ENCODE measurements around the gene NTN4. TPM values are rescaled to one million over a fixed set of nuclear protein-coding genes. Genes with fewer than 3 reads are reported as not detected.
A peak's percentile ranks its signal among the peaks of the same experiment; 100 is the strongest.

The NTN4 gene
- total RNA-seq, 1 experiment from 2014 or later, result 1.4 TPM

- no peak for DNase-seq
- H3K27me3 ChIP-seq (ENCODE audit: control insufficient read depth, insufficient read depth, low read length), result no peaks in the 10 kb centered on the region
Measured at GRCh38 chr12:95718772-95719171, 71.8 kb downstream of the NTN4 start.

GRCh38 chr12:95718006-95718431 lies 72.5 kb downstream of the NTN4 start:
- no peaks in the 10 kb centered on the region for H3K27me3 ChIP-seq (ENCODE audit: control insufficient read depth, insufficient read depth, low read length)
- H3K4me3 ChIP-seq (ENCODE audit: insufficient read depth, low read depth, low read length), result no peak overlapping the region
- no peak for DNase-seq
- H3K36me3 ChIP-seq (replicated peaks; ENCODE audit: control insufficient read depth, insufficient read depth, low read length), result no peaks in the 10 kb centered on the region

More at GRCh38 chr12:95718772-95719171, 71.8 kb downstream of the NTN4 start:
- Histone ChIP-seq H3K36me3 (replicated peaks; ENCODE audit: control insufficient read depth, insufficient read depth, low read length) (no peaks in the 10 kb centered on the region), H3K4me3 (ENCODE audit: insufficient read depth, low read depth, low read length) (no peak overlapping the region)

GRCh38 chr12:95717316-95717928 lies 73.1 kb downstream of the NTN4 start:
- Histone ChIP-seq H3K36me3 (replicated peaks; ENCODE audit: control insufficient read depth, insufficient read depth, low read length) (no peaks in the 10 kb centered on the region), H3K27me3 (ENCODE audit: control insufficient read depth, insufficient read depth, low read length) (no peaks in the 10 kb centered on the region), H3K4me3 (ENCODE audit: insufficient read depth, low read depth, low read length) (no peak overlapping the region)
- no peak for DNase-seq

GRCh38 chr12:95715177-95715576 lies 75.4 kb downstream of the NTN4 start:
- no peaks in the 10 kb centered on the region for H3K36me3 ChIP-seq (replicated peaks; ENCODE audit: control insufficient read depth, insufficient read depth, low read length)
- no peaks in the 10 kb centered on the region for H3K27me3 ChIP-seq (ENCODE audit: control insufficient read depth, insufficient read depth, low read length)
- H3K4me3 ChIP-seq (ENCODE audit: insufficient read depth, low read depth, low read length), result no peak overlapping the region
- no peak for DNase-seq

GRCh38 chr12:95712269-95712668 lies 78.3 kb downstream of the NTN4 start:
- Histone ChIP-seq H3K36me3 (replicated peaks; ENCODE audit: control insufficient read depth, insufficient read depth, low read length) (no peaks in the 10 kb centered on the region), H3K27me3 (ENCODE audit: control insufficient read depth, insufficient read depth, low read length) (no peaks in the 10 kb centered on the region), H3K4me3 (ENCODE audit: insufficient read depth, low read depth, low read length) (no peak overlapping the region)

GRCh38 chr12:95710386-95710785 lies 80.2 kb downstream of the NTN4 start:
- Histone ChIP-seq H3K36me3 (replicated peaks; ENCODE audit: control insufficient read depth, insufficient read depth, low read length) (no peaks in the 10 kb centered on the region), H3K4me3 (ENCODE audit: insufficient read depth, low read depth, low read length) (no peak overlapping the region), H3K27me3 (ENCODE audit: control insufficient read depth, insufficient read depth, low read length) (no peaks in the 10 kb centered on the region)
- DNase-seq, result no peak

More at GRCh38 chr12:95712269-95712668, 78.3 kb downstream of the NTN4 start:
- no peak for DNase-seq

- H3K4me3 ChIP-seq (ENCODE audit: insufficient read depth, low read depth, low read length), result no peak overlapping the region
- DNase-seq, result no peak
- no peaks in the 10 kb centered on the region for H3K27me3 ChIP-seq (ENCODE audit: control insufficient read depth, insufficient read depth, low read length)
- no peaks in the 10 kb centered on the region for H3K36me3 ChIP-seq (replicated peaks; ENCODE audit: control insufficient read depth, insufficient read depth, low read length)
Measured at GRCh38 chr12:95709152-95709551, 81.4 kb downstream of the NTN4 start.

GRCh38 chr12:95705143-95705542 lies 85.4 kb downstream of the NTN4 start:
- Histone ChIP-seq H3K27me3 (ENCODE audit: control insufficient read depth, insufficient read depth, low read length) (no peaks in the 10 kb centered on the region), H3K4me3 (ENCODE audit: insufficient read depth, low read depth, low read length) (no peak overlapping the region), H3K36me3 (replicated peaks; ENCODE audit: control insufficient read depth, insufficient read depth, low read length) (no peaks in the 10 kb centered on the region)
- no peak for DNase-seq

- Histone ChIP-seq H3K36me3 (replicated peaks; ENCODE audit: control insufficient read depth, insufficient read depth, low read length) (no peaks in the 10 kb centered on the region), H3K4me3 (ENCODE audit: insufficient read depth, low read depth, low read length) (no peak overlapping the region)
Measured at GRCh38 chr12:95703986-95704385, 86.6 kb downstream of the NTN4 start.

GRCh38 chr12:95701722-95702418 lies 88.7 kb downstream of the NTN4 start:
- Histone ChIP-seq H3K27me3 (ENCODE audit: control insufficient read depth, insufficient read depth, low read length) (no peaks in the 10 kb centered on the region), H3K36me3 (replicated peaks; ENCODE audit: control insufficient read depth, insufficient read depth, low read length) (no peaks in the 10 kb centered on the region), H3K4me3 (ENCODE audit: insufficient read depth, low read depth, low read length) (no peak overlapping the region)
- no peak for DNase-seq

More at GRCh38 chr12:95703986-95704385, 86.6 kb downstream of the NTN4 start:
- DNase-seq, result no peak
- no peaks in the 10 kb centered on the region for H3K27me3 ChIP-seq (ENCODE audit: control insufficient read depth, insufficient read depth, low read length)

GRCh38 chr12:95701275-95701674 lies 89.3 kb downstream of the NTN4 start:
- no peak for DNase-seq
- no peaks in the 10 kb centered on the region for H3K27me3 ChIP-seq (ENCODE audit: control insufficient read depth, insufficient read depth, low read length)
- no peak overlapping the region for H3K4me3 ChIP-seq (ENCODE audit: insufficient read depth, low read depth, low read length)
- no peaks in the 10 kb centered on the region for H3K36me3 ChIP-seq (replicated peaks; ENCODE audit: control insufficient read depth, insufficient read depth, low read length)

- DNase-seq, result no peak
- H3K4me3 ChIP-seq (ENCODE audit: insufficient read depth, low read depth, low read length), result no peak overlapping the region
- H3K36me3 ChIP-seq (replicated peaks; ENCODE audit: control insufficient read depth, insufficient read depth, low read length), result no peaks in the 10 kb centered on the region
- no peaks in the 10 kb centered on the region for H3K27me3 ChIP-seq (ENCODE audit: control insufficient read depth, insufficient read depth, low read length)
Measured at GRCh38 chr12:95700316-95700785, 90.2 kb downstream of the NTN4 start.

GRCh38 chr12:95699579-95699978 lies 91.0 kb downstream of the NTN4 start:
- no peak overlapping the region for H3K4me3 ChIP-seq (ENCODE audit: insufficient read depth, low read depth, low read length)
- H3K27me3 ChIP-seq (ENCODE audit: control insufficient read depth, insufficient read depth, low read length), result no peaks in the 10 kb centered on the region
- no peak for DNase-seq
- H3K36me3 ChIP-seq (replicated peaks; ENCODE audit: control insufficient read depth, insufficient read depth, low read length), result no peaks in the 10 kb centered on the region

- DNase-seq, result peak; percentile 22
- H3K27me3 ChIP-seq (ENCODE audit: control insufficient read depth, insufficient read depth, low read length), result no peaks in the 10 kb centered on the region
- H3K36me3 ChIP-seq (replicated peaks; ENCODE audit: control insufficient read depth, insufficient read depth, low read length), result no peaks in the 10 kb centered on the region
- no peak overlapping the region for H3K4me3 ChIP-seq (ENCODE audit: insufficient read depth, low read depth, low read length)
Measured at GRCh38 chr12:95694136-95694535, 96.4 kb downstream of the NTN4 start.

- DNase-seq, result peak; percentile 11
- Histone ChIP-seq H3K4me3 (ENCODE audit: insufficient read depth, low read depth, low read length) (no peak overlapping the region), H3K36me3 (replicated peaks; ENCODE audit: control insufficient read depth, insufficient read depth, low read length) (no peaks in the 10 kb centered on the region), H3K27me3 (ENCODE audit: control insufficient read depth, insufficient read depth, low read length) (no peaks in the 10 kb centered on the region)
Measured at GRCh38 chr12:95693689-95694088, 96.9 kb downstream of the NTN4 start.

All from H7 (cell line).